ENCODE data around the gene SLC27A3. TPM values are rescaled to one million over a fixed set of nuclear protein-coding genes. Genes with fewer than 3 reads are reported as not detected.
"Not testable (repeated sequence)": the region's sequence is repeated elsewhere in the genome, so short reads cannot be mapped to it uniquely, and the experiment has no call there.

The SLC27A3 gene
- total and polyA plus RNA-seq, 2 donors, result 8.4 to 48.5 TPM

DNA sequence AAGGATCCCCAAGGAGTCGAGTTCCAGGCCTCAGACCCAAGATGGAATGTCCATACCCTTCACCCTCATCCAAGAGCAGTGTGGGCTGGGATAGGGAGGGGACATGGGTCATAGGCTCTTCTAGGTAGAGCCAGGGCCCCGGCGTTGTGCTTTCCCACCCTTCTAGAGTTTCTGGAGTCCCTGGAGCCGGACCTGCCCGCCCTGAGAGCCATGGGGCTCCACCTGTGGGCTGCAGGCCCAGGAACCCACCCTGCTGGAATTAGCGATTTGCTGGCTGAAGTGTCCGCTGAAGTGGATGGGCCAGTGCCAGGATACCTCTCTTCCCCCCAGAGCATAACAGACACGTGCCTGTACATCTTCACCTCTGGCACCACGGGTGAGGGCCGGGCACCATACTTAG lies 1.1 kb downstream of the SLC27A3 start:
- peaks cover 0 to 9% of the 10 kb centered on the region in 2 donors for H3K27me3 ChIP-seq (ENCODE audit: control insufficient read depth in 2 of 2, insufficient read depth in 1 of 2, low read length in 1 of 2)
- 83% methylated on average over 10 of the region's 10 CpGs for WGBS
- peaks cover 4 to 33% of the 10 kb centered on the region in 2 donors for H3K4me1 ChIP-seq (ENCODE audit: control insufficient read depth in 2 of 2, insufficient read depth in 2 of 2, low read length in 2 of 2)
- no peak overlapping the region for H3K27ac ChIP-seq (ENCODE audit: low read depth in 1 of 2, low read length in 1 of 2)
- no peaks in the 10 kb centered on the region for H3K9me3 ChIP-seq (ENCODE audit: control insufficient read depth in 2 of 2, insufficient read depth in 1 of 2, low read length in 1 of 2)
- peak overlapping the region; percentile 55 to 60 for H3K4me3 ChIP-seq (ENCODE audit: low read length in 2 of 2)
- H3K36me3 ChIP-seq (ENCODE audit: control insufficient read depth in 2 of 2, insufficient read depth in 2 of 2, low read length in 1 of 2), result peaks cover 22 to 23% of the 10 kb centered on the region in 2 donors
- no peak for DNase-seq (ENCODE audit: low read depth in 6 of 9, low spot score in 9 of 9)

DNA sequence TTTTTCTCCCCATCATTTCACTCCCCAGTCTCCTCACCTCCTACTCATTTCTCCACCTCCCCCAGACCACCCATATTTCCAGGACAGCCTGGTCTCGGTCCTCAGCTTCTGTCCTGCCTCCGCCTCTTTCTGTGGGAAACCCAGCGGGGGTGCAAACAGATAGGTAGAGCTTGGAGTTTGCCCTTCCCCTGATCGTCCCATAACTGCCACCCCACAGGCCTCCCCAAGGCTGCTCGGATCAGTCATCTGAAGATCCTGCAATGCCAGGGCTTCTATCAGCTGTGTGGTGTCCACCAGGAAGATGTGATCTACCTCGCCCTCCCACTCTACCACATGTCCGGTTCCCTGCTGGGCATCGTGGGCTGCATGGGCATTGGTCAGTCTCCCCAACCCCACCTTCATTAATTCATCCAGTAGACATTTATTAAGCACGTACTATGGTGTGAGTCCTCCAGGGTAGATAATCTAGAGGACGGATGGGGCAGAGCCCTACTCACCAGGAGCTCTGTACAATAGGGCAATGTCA lies 1.7 kb downstream of the SLC27A3 start:
- H3K36me3 ChIP-seq (ENCODE audit: control insufficient read depth in 2 of 2, insufficient read depth in 2 of 2, low read length in 1 of 2), result peaks cover 17 to 18% of the 10 kb centered on the region in 2 donors
- no peak for DNase-seq (ENCODE audit: low read depth in 6 of 9, low spot score in 9 of 9)
- H3K4me1 ChIP-seq (ENCODE audit: control insufficient read depth in 2 of 2, insufficient read depth in 2 of 2, low read length in 2 of 2), result peaks cover 4 to 33% of the 10 kb centered on the region in 2 donors
- H3K9me3 ChIP-seq (ENCODE audit: control insufficient read depth in 2 of 2, insufficient read depth in 1 of 2, low read length in 1 of 2), result no peaks in the 10 kb centered on the region
- WGBS, result 97% methylated on average over 10 of the region's 10 CpGs
- no peak overlapping the region for H3K27ac ChIP-seq (ENCODE audit: low read depth in 1 of 2, low read length in 1 of 2)
- H3K27me3 ChIP-seq (ENCODE audit: control insufficient read depth in 2 of 2, insufficient read depth in 1 of 2, low read length in 1 of 2), result peaks cover 0 to 9% of the 10 kb centered on the region in 2 donors
- no peak overlapping the region for H3K4me3 ChIP-seq (ENCODE audit: low read length in 2 of 2)

DNA sequence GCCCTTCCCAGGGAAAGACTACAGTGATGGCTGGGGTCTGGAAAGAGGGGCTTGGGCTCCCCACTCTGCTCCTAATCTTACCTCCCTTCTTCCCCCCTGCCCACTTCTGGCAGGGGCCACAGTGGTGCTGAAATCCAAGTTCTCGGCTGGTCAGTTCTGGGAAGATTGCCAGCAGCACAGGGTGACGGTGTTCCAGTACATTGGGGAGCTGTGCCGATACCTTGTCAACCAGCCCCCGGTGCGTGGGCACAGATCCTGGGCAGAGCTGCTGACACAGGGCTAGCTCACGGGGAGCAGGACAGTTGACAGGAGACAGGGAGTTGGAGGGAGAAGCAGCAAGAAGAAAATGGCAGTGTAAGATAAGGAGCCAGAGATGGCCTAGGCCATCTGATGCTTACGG lies 2.4 kb downstream of the SLC27A3 start:
- no peak overlapping the region for H3K4me3 ChIP-seq (ENCODE audit: low read length in 2 of 2)
- no peak for DNase-seq (ENCODE audit: low read depth in 6 of 9, low spot score in 9 of 9)
- peaks cover 10 to 11% of the 10 kb centered on the region in 2 donors for H3K36me3 ChIP-seq (ENCODE audit: control insufficient read depth in 2 of 2, insufficient read depth in 2 of 2, low read length in 1 of 2)
- WGBS, result 94% methylated on average over 7 of the region's 7 CpGs
- no peaks in the 10 kb centered on the region for H3K9me3 ChIP-seq (ENCODE audit: control insufficient read depth in 2 of 2, insufficient read depth in 1 of 2, low read length in 1 of 2)
- H3K4me1 ChIP-seq (ENCODE audit: control insufficient read depth in 2 of 2, insufficient read depth in 2 of 2, low read length in 2 of 2), result peaks cover 4 to 33% of the 10 kb centered on the region in 2 donors
- no peak overlapping the region for H3K27ac ChIP-seq (ENCODE audit: low read depth in 1 of 2, low read length in 1 of 2)
- peaks cover 0 to 9% of the 10 kb centered on the region in 2 donors for H3K27me3 ChIP-seq (ENCODE audit: control insufficient read depth in 2 of 2, insufficient read depth in 1 of 2, low read length in 1 of 2)

DNA sequence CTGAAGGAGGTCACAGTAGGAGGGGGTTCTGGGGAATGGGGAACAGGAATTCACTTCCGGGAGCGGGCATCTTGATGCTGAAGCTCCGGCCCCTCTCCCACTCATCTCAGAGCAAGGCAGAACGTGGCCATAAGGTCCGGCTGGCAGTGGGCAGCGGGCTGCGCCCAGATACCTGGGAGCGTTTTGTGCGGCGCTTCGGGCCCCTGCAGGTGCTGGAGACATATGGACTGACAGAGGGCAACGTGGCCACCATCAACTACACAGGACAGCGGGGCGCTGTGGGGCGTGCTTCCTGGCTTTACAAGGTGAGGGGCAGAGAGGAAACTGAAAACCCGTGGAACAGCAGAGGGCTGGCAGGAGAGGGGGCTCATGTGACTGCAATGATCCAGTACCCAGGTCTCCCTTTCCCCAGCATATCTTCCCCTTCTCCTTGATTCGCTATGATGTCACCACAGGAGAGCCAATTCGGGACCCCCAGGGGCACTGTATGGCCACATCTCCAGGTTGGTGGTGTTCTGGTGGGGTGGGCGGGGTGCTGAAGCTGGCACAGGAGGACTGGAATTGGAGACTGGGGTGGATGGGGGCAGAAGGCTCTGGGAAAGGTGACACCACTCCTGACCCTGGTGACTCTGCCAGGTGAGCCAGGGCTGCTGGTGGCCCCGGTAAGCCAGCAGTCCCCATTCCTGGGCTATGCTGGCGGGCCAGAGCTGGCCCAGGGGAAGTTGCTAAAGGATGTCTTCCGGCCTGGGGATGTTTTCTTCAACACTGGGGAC lies 3.0 kb downstream of the SLC27A3 start:
- no peaks in the 10 kb centered on the region for H3K9me3 ChIP-seq (ENCODE audit: control insufficient read depth in 2 of 2, insufficient read depth in 1 of 2, low read length in 1 of 2)
- H3K4me3 ChIP-seq (ENCODE audit: low read length in 2 of 2), result no peak overlapping the region
- no peak overlapping the region for H3K27ac ChIP-seq (ENCODE audit: low read depth in 1 of 2, low read length in 1 of 2)
- H3K27me3 ChIP-seq (ENCODE audit: control insufficient read depth in 2 of 2, insufficient read depth in 1 of 2, low read length in 1 of 2), result peaks cover 0 to 9% of the 10 kb centered on the region in 2 donors
- no peak for DNase-seq (ENCODE audit: low read depth in 6 of 9, low spot score in 9 of 9)
- peaks cover 4 to 5% of the 10 kb centered on the region in 2 donors for H3K36me3 ChIP-seq (ENCODE audit: control insufficient read depth in 2 of 2, insufficient read depth in 2 of 2, low read length in 1 of 2)
- peaks cover 7 to 34% of the 10 kb centered on the region in 2 donors for H3K4me1 ChIP-seq (ENCODE audit: control insufficient read depth in 2 of 2, insufficient read depth in 2 of 2, low read length in 2 of 2)
- WGBS, result 96% methylated on average over 22 of the region's 22 CpGs

DNA sequence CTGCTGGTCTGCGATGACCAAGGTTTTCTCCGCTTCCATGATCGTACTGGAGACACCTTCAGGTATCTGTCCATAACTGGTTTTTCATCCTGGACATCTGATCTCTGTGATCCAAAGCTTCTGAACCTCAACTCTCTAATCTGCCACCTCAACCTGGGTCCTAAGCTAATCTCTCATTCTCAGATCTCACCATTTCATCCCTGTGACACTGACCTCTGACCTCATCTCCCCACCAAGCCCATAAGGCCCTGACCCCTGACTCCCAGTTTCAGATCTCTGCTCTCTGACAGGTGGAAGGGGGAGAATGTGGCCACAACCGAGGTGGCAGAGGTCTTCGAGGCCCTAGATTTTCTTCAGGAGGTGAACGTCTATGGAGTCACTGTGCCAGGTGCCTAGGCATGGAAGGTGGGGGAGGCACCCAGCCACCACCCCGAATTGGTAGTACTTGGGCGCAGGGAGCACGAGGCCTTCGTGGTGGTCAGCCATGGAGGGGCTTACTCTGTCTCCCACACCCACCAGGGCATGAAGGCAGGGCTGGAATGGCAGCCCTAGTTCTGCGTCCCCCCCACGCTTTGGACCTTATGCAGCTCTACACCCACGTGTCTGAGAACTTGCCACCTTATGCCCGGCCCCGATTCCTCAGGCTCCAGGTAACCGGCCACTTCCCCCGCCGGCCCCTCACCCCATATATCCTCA lies 3.8 kb downstream of the SLC27A3 start:
- H3K27ac ChIP-seq (ENCODE audit: low read depth in 1 of 2, low read length in 1 of 2), result no peak overlapping the region
- H3K4me1 ChIP-seq (ENCODE audit: control insufficient read depth in 2 of 2, insufficient read depth in 2 of 2, low read length in 2 of 2), result peaks cover 11 to 33% of the 10 kb centered on the region in 2 donors
- H3K36me3 ChIP-seq (ENCODE audit: control insufficient read depth in 2 of 2, insufficient read depth in 2 of 2, low read length in 1 of 2), result peaks cover 0 to 3% of the 10 kb centered on the region in 2 donors
- peaks cover 0 to 9% of the 10 kb centered on the region in 2 donors for H3K27me3 ChIP-seq (ENCODE audit: control insufficient read depth in 2 of 2, insufficient read depth in 1 of 2, low read length in 1 of 2)
- 98% methylated on average over 18 of the region's 18 CpGs for WGBS
- no peaks in the 10 kb centered on the region for H3K9me3 ChIP-seq (ENCODE audit: control insufficient read depth in 2 of 2, insufficient read depth in 1 of 2, low read length in 1 of 2)
- H3K4me3 ChIP-seq (ENCODE audit: low read length in 2 of 2), result no peak overlapping the region
- no peak for DNase-seq (ENCODE audit: low read depth in 6 of 9, low spot score in 9 of 9)

DNA sequence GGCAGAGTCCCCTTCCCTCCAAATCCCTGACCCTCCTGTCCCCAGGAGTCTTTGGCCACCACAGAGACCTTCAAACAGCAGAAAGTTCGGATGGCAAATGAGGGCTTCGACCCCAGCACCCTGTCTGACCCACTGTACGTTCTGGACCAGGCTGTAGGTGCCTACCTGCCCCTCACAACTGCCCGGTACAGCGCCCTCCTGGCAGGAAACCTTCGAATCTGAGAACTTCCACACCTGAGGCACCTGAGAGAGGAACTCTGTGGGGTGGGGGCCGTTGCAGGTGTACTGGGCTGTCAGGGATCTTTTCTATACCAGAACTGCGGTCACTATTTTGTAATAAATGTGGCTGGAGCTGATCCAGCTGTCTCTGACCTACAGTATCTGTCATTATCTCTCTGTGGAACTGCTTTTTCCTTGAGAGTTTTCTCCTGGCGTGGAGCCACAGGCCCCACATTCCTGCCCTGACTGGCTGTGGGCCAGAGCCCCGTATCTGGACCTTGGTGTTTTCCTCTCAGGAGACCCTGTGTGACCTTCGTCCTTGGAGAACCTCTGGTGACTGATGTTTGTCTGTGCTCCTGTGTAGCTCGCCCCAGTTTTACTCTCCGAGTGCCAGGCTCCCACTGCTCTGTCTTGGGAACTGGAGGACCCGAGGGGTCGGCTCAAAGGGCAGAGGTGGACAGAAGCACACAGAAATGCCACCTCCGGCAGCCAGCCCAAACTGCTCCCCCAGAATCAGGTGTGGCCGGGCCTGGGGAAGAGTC lies 4.8 kb downstream of the SLC27A3 start:
- Histone ChIP-seq H3K4me3 (ENCODE audit: low read length in 2 of 2) (no peak overlapping the region), H3K27me3 (ENCODE audit: control insufficient read depth in 2 of 2, insufficient read depth in 1 of 2, low read length in 1 of 2) (peaks cover 0 to 7% of the 10 kb centered on the region in 2 donors), H3K36me3 (ENCODE audit: control insufficient read depth in 2 of 2, insufficient read depth in 2 of 2, low read length in 1 of 2) (no peaks in the 10 kb centered on the region), H3K9me3 (ENCODE audit: control insufficient read depth in 2 of 2, insufficient read depth in 1 of 2, low read length in 1 of 2) (no peaks in the 10 kb centered on the region), H3K27ac (ENCODE audit: low read depth in 1 of 2, low read length in 1 of 2) (no peak overlapping the region), H3K4me1 (ENCODE audit: control insufficient read depth in 2 of 2, insufficient read depth in 2 of 2, low read length in 2 of 2) (peaks cover 11 to 25% of the 10 kb centered on the region in 2 donors)
- WGBS, result 93% methylated on average over 17 of the region's 17 CpGs
- DNase-seq (ENCODE audit: low read depth in 6 of 9, low spot score in 9 of 9), result no peak

DNA sequence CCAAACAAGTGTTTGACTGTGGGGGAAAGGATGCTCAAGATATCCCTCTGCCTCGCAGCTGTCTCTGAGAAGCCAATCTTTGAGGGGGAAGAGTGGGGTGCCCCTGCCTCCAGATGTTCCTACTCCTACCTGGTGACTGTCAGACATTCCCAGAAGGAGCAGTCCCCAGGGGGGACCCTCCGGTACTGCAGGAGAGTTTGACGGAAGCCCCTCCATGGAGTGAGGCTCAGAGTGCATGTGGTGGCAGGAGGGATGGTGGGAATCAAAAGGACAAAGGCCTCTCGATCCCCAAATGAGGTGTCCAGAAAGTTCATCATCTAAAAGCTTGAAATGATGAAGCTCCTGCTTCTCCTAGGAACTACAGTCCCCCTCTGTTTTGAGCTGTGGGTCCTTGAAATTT lies 5.3 kb downstream of the SLC27A3 start:
- Histone ChIP-seq H3K9me3 (ENCODE audit: control insufficient read depth in 2 of 2, insufficient read depth in 1 of 2, low read length in 1 of 2) (no peaks in the 10 kb centered on the region), H3K27me3 (ENCODE audit: control insufficient read depth in 2 of 2, insufficient read depth in 1 of 2, low read length in 1 of 2) (peaks cover 0 to 2% of the 10 kb centered on the region in 2 donors), H3K36me3 (ENCODE audit: control insufficient read depth in 2 of 2, insufficient read depth in 2 of 2, low read length in 1 of 2) (no peaks in the 10 kb centered on the region), H3K4me3 (ENCODE audit: low read length in 2 of 2) (no peak overlapping the region), H3K4me1 (ENCODE audit: control insufficient read depth in 2 of 2, insufficient read depth in 2 of 2, low read length in 2 of 2) (peaks cover 11 to 21% of the 10 kb centered on the region in 2 donors), H3K27ac (ENCODE audit: low read depth in 1 of 2, low read length in 1 of 2) (no peak overlapping the region)
- 98% methylated on average over 4 of the region's 4 CpGs for WGBS
- DNase-seq (ENCODE audit: low read depth in 6 of 9, low spot score in 9 of 9), result no peak

DNA sequence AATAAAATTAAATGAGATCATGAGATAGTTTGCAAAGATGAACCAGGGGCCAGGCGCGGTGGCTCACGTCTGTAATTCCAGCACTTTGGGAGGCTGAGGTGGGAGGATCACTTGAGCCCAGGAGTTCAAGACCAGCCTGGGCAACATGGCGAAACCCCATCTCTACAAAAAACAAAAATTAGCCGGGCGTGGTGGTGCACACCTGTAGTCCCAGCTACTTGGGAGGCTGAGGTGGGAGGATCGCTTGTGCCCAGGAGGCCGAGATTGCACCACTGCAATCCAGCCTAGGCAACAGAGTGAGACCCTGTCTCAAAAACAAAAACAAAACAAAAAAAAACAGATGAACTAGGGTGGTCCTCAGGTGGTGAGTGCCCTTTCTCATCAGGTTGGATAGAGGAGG lies 7.4 kb downstream of the SLC27A3 start:
- H3K9me3 ChIP-seq (ENCODE audit: control insufficient read depth in 2 of 2, insufficient read depth in 1 of 2, low read length in 1 of 2); H3K36me3 ChIP-seq (ENCODE audit: control insufficient read depth in 2 of 2, insufficient read depth in 2 of 2, low read length in 1 of 2); DNase-seq (ENCODE audit: low read depth in 6 of 9, low spot score in 9 of 9); H3K27me3 ChIP-seq (ENCODE audit: control insufficient read depth in 2 of 2, insufficient read depth in 1 of 2, low read length in 1 of 2): not testable (repeated sequence)
- peaks cover 7 to 11% of the 10 kb centered on the region in 2 donors for H3K4me1 ChIP-seq (ENCODE audit: control insufficient read depth in 2 of 2, insufficient read depth in 2 of 2, low read length in 2 of 2)
- H3K27ac ChIP-seq (ENCODE audit: low read depth in 1 of 2, low read length in 1 of 2), result peak overlapping the region; percentile 98 to 99
- H3K4me3 ChIP-seq (ENCODE audit: low read length in 2 of 2), result peak overlapping the region; percentile 78 to 94
- WGBS, result 97% methylated on average over 8 of the region's 8 CpGs
